GM21737 (cell line): ENCODE data around the gene TMEM151B.
"Not testable (repeated sequence)": the region's sequence is repeated elsewhere in the genome, so short reads cannot be mapped to it uniquely, and the experiment has no call there.

Experiments
- ATAC-seq: cut with Tn5 transposase; IDR thresholded peaks from one replicate; pipeline ENCODE4 v1.9.1; 2021; ENCODE audit warnings: mild to moderate bottlenecking, moderate library complexity; ENCODE audit not compliant: unreplicated experiment

Gene TMEM151B

GRCh38 chr6:44327760-44328159 lies 57.5 kb downstream of the TMEM151B start:
- ATAC-seq, result no peak

- not testable (repeated sequence) for ATAC-seq
Observed at GRCh38 chr6:44328203-44328602, 58.0 kb downstream of the TMEM151B start.

GRCh38 chr6:44329858-44330257 lies 59.6 kb downstream of the TMEM151B start:
- ATAC-seq, result no peak

- ATAC-seq, result no peak
Observed at GRCh38 chr6:44332585-44332984, 62.3 kb downstream of the TMEM151B start.

- ATAC-seq, result no peak
Observed at GRCh38 chr6:44333273-44333919, 63.1 kb downstream of the TMEM151B start.

- no peak for ATAC-seq
Observed at GRCh38 chr6:44333942-44334341, 63.7 kb downstream of the TMEM151B start.

GRCh38 chr6:44335631-44336030 lies 65.4 kb downstream of the TMEM151B start:
- ATAC-seq, result no peak

- no peak for ATAC-seq
Observed at GRCh38 chr6:44338228-44339122, 68.2 kb downstream of the TMEM151B start.

GRCh38 chr6:44339301-44339700 lies 69.1 kb downstream of the TMEM151B start:
- ATAC-seq, result no peak

GRCh38 chr6:44339763-44340625 lies 69.7 kb downstream of the TMEM151B start:
- ATAC-seq, result no peak

- no peak for ATAC-seq
Observed at GRCh38 chr6:44341095-44341890, 71.0 kb downstream of the TMEM151B start.

GRCh38 chr6:44342052-44342451 lies 71.8 kb downstream of the TMEM151B start:
- ATAC-seq, result no peak

GRCh38 chr6:44342489-44342888 lies 72.2 kb downstream of the TMEM151B start, which contains the start of gene SPATS1:
SPATS1 (plus strand) TSS chr6:44342650; CDS start chr6:44343096, 446 bp downstream.
- ATAC-seq, result no peak

- ATAC-seq, result not testable (repeated sequence)
Observed at GRCh38 chr6:44346818-44347217, 76.6 kb downstream of the TMEM151B start.

- ATAC-seq, result no peak
Observed at GRCh38 chr6:44349904-44350649, 79.8 kb downstream of the TMEM151B start.

- ATAC-seq, result not testable (repeated sequence)
Observed at GRCh38 chr6:44350650-44350994, 80.4 kb downstream of the TMEM151B start.

GRCh38 chr6:44352259-44352658 lies 82.0 kb downstream of the TMEM151B start:
- ATAC-seq, result no peak

GRCh38 chr6:44353336-44353735 lies 83.1 kb downstream of the TMEM151B start:
- ATAC-seq, result no peak

GRCh38 chr6:44355640-44356039 lies 85.4 kb downstream of the TMEM151B start:
- ATAC-seq, result no peak

GRCh38 chr6:44356487-44356886 lies 86.2 kb downstream of the TMEM151B start:
- ATAC-seq, result no peak
